ENCODE data around the gene APPBP2.
"Not testable (repeated sequence)": the region's sequence is repeated elsewhere in the genome, so short reads cannot be mapped to it uniquely, and the experiment has no call there.

APPBP2 gene

GRCh38 chr17:60423865-60424264 is 102.2 kb downstream of the APPBP2 start:
- ChIA-PET CTCF (interaction anchor here (1.6 kb wide), 1 partner anchor 10 kb away, joined by 5 read pairs; no protein-coding TSS in a partner anchor), POLR2A (no interaction called here)
- no peak for DNase-seq (ENCODE audit: extremely low spot score)
- TF ChIP-seq CTCF (IDR thresholded peaks at IDR 0.05; ENCODE audit: control extremely low read depth, extremely low read depth, low read depth, missing control alignments), result no peak

- ChIA-PET CTCF (interaction anchor here (0.6 to 2.1 kb wide), 13 partner anchors 10 to 217 kb away, joined by 3 to 15 read pairs (median 3); no protein-coding TSS in a partner anchor), POLR2A (no interaction called here)
- TF ChIP-seq CTCF (IDR thresholded peaks at IDR 0.05; ENCODE audit: control extremely low read depth, extremely low read depth, low read depth, missing control alignments), result no peak
- DNase-seq (ENCODE audit: extremely low spot score), result no peak
Observed at GRCh38 chr17:60422162-60422665, 103.8 kb downstream of the APPBP2 start, which contains the start of gene CHCT1. Gene CHCT1 (plus strand): TSS chr17:60422489. CDS start chr17:60422593, 104 bp downstream.

- POLR2A ChIA-PET, result no interaction called here
- CTCF ChIA-PET, result interaction anchor here (0.6 to 2.1 kb wide), 32 partner anchors 9 to 330 kb away, joined by 3 to 15 read pairs (median 3); no protein-coding TSS in a partner anchor
- DNase-seq (ENCODE audit: extremely low spot score), result peak; percentile 88
- peak; percentile 88 for TF ChIP-seq CTCF (IDR thresholded peaks at IDR 0.05; ENCODE audit: control extremely low read depth, extremely low read depth, low read depth, missing control alignments)
Observed at GRCh38 chr17:60421273-60422161, 104.5 kb downstream of the APPBP2 start.

- CTCF ChIA-PET, result interaction anchor here (1.1 to 1.9 kb wide), 2 partner anchors 11 to 219 kb away, joined by 3 to 9 read pairs; no protein-coding TSS in a partner anchor
- not testable (repeated sequence) for DNase-seq (ENCODE audit: extremely low spot score)
- POLR2A ChIA-PET, result interaction anchor here (0.7 kb wide), 1 partner anchor 157 kb away, joined by 3 read pairs; no protein-coding TSS in a partner anchor
Observed at GRCh38 chr17:60419875-60420274, 106.2 kb downstream of the APPBP2 start.

GRCh38 chr17:60419003-60419402 is 107.0 kb downstream of the APPBP2 start:
- POLR2A ChIA-PET, result not testable (repeated sequence)
- CTCF ChIA-PET, result interaction anchor here (1.4 to 1.9 kb wide), 2 partner anchors 10 to 21 kb away, joined by 5 to 9 read pairs; no protein-coding TSS in a partner anchor

GRCh38 chr17:60416368-60416925 is 109.6 kb downstream of the APPBP2 start:
- TF ChIP-seq CTCF (IDR thresholded peaks at IDR 0.05; ENCODE audit: control extremely low read depth, extremely low read depth, low read depth, missing control alignments), result no peak
- no peak for DNase-seq (ENCODE audit: extremely low spot score)
- CTCF ChIA-PET, result no interaction called here
- POLR2A ChIA-PET, result no interaction called here

More at GRCh38 chr17:60419003-60419402, 107.0 kb downstream of the APPBP2 start:
- not testable (repeated sequence) for DNase-seq (ENCODE audit: extremely low spot score)

- no peak for TF ChIP-seq CTCF (IDR thresholded peaks at IDR 0.05; ENCODE audit: control extremely low read depth, extremely low read depth, low read depth, missing control alignments)
- no peak for DNase-seq (ENCODE audit: extremely low spot score)
- POLR2A ChIA-PET, result no interaction called here
- CTCF ChIA-PET, result no interaction called here
Observed at GRCh38 chr17:60415146-60415545, 110.9 kb downstream of the APPBP2 start.

Data from GM10248 (cell line).